OCI-LY3 (cell line): ENCODE measurements around the gene XCL2.
"Not testable (repeated sequence)": the region's sequence is repeated elsewhere in the genome, so short reads cannot be mapped to it uniquely, and the experiment has no call there.

Experiments used
- H2AFZ ChIP-seq: fragments of 200-600, 300-600 bp; shearing (Covaris generic); 2 replicates; pipeline ENCODE4 v1.6.0; 2014; ENCODE audit warnings: antibody characterized with exemption, low read depth, low read length
- H3K27ac ChIP-seq: fragments of 200-600, 300-600 bp; sonication (generic); 2 replicates; pipeline ENCODE4 v1.5.1; 2014; ENCODE audit warnings: mild to moderate bottlenecking, low read length, moderate library complexity, mixed read lengths
- H3K27me3 ChIP-seq: fragments of 200-600, 300-600 bp; sonication (generic); 2 replicates; pipeline ENCODE4 v1.6.1; 2014; ENCODE audit warnings: low read depth, low read length, mixed read lengths
- H3K36me3 ChIP-seq: fragments of 200-600, 300-600 bp; sonication (generic); replicated peaks from 2 replicates; pipeline ENCODE3; 2014; ENCODE audit warnings: low read depth, low read length, mixed read lengths
- H3K4me1 ChIP-seq: fragments of 300-600, 200-600 bp; sonication (generic); 2 replicates; pipeline ENCODE4 v1.6.1; 2014; ENCODE audit warnings: low read length, mixed read lengths
- H3K4me2 ChIP-seq: fragments of 200-600, 300-600 bp; sonication (generic); 2 replicates; pipeline ENCODE4 v1.6.1; 2014; ENCODE audit warnings: low read length, mixed read lengths
- H3K4me3 ChIP-seq: fragments of 300-600, 200-600 bp; sonication (generic); 2 replicates; pipeline ENCODE4 v1.5.1; 2014; ENCODE audit warnings: antibody characterized with exemption, mild to moderate bottlenecking, low read length, moderate library complexity
- H3K79me2 ChIP-seq: fragments of 300-600, 200-600 bp; shearing (Covaris generic); 2 replicates; pipeline ENCODE4 v1.6.1; 2014; ENCODE audit warnings: mild to moderate bottlenecking, low read length, mixed read lengths
- H3K9ac ChIP-seq: fragments of 300-600, 200-600 bp; shearing (Covaris generic); 2 replicates; pipeline ENCODE4 v1.6.0; 2014; ENCODE audit warnings: mild to moderate bottlenecking, low read length, moderate library complexity
- H3K9me3 ChIP-seq: fragments of 200-600, 300-600 bp; shearing (Covaris generic); 2 replicates; pipeline ENCODE4 v1.6.1; 2014; ENCODE audit warnings: low read length, mixed read lengths; ENCODE audit not compliant: insufficient read depth
- H4K20me1 ChIP-seq: fragments of 200-600, 300-600 bp; sonication (generic); 2 replicates; pipeline ENCODE4 v1.6.1; 2016; ENCODE audit warnings: low read length, mixed read lengths; ENCODE audit not compliant: insufficient read depth
- EZH2phosphoT487 ChIP-seq: fragments of 200-600 bp; shearing (Covaris generic); IDR thresholded peaks from 2 replicates; pipeline ENCODE4 v1.6.1; 2018; ENCODE audit warnings: antibody characterized with exemption, mixed run types, low read depth
- TF ChIP-seq, protein P1 (sequence below): fragments of 200-600, 300-600 bp; sonication (generic); IDR thresholded peaks from 2 replicates; pipeline ENCODE4 v1.5.1; 2014; ENCODE audit warnings: antibody characterized with exemption, low read length, low read depth

The XCL2 gene

DNA sequence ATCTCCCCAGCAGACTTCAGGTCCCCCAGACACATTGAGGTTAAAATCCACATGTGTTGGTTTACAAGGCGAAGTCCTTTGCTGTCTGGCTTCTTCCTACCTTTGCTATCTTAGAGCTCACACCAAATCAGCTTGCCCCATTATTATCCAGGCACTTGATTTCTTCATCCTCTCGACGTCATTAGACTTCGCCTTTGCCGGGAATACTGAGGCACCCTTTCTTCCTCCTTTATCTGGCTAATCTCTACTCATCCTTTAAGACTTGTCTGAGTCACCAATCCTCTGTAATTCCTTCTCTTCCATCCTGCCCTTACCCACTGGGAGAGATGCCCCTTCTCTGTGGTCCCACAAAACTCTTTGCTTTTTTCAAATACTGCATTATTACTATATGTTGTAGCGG is 9.2 kb upstream of the XCL2 start:
- H3K27ac ChIP-seq, result no peak overlapping the region

DNA sequence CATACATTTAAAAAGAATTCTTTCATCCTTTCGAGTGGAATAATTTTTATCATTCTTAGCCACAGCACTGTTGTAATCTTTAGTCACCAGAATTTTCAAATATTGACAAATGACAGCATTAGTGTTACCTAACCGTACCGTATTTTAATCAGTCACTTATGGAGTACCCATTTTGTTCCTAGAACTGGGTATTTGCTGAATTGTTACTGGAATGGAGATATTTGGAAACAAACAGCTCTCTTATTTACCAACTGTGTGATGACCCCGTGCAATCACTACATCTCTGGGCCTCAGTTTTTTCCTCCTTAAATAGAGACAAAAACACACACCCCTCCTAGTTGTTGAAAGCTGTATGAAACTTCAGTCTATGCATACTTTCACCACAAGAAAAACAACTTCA is 7.9 kb upstream of the XCL2 start:
- Histone ChIP-seq H3K36me3 (no peaks in the 10 kb centered on the region), H3K4me3 (no peak overlapping the region), H3K4me1 (no peaks in the 10 kb centered on the region), H3K9ac (no peak overlapping the region), H2AFZ (no peak overlapping the region), H4K20me1 (no peaks in the 10 kb centered on the region), H3K79me2 (no peaks in the 10 kb centered on the region), H3K9me3 (no peaks in the 10 kb centered on the region), H3K27ac (no peak overlapping the region), H3K4me2 (no peak overlapping the region), H3K27me3 (no peaks in the 10 kb centered on the region)
- TF ChIP-seq EZH2phosphoT487, result no peak
- TF ChIP-seq, protein P1, sequence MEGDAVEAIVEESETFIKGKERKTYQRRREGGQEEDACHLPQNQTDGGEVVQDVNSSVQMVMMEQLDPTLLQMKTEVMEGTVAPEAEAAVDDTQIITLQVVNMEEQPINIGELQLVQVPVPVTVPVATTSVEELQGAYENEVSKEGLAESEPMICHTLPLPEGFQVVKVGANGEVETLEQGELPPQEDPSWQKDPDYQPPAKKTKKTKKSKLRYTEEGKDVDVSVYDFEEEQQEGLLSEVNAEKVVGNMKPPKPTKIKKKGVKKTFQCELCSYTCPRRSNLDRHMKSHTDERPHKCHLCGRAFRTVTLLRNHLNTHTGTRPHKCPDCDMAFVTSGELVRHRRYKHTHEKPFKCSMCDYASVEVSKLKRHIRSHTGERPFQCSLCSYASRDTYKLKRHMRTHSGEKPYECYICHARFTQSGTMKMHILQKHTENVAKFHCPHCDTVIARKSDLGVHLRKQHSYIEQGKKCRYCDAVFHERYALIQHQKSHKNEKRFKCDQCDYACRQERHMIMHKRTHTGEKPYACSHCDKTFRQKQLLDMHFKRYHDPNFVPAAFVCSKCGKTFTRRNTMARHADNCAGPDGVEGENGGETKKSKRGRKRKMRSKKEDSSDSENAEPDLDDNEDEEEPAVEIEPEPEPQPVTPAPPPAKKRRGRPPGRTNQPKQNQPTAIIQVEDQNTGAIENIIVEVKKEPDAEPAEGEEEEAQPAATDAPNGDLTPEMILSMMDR, result no peak

More for the DNA sequence above, 9.2 kb upstream of the XCL2 start:
- TF ChIP-seq, protein P1, result no peak
- TF ChIP-seq EZH2phosphoT487, result no peak
- H2AFZ ChIP-seq, result no peak overlapping the region
- no peaks in the 10 kb centered on the region for H3K79me2 ChIP-seq
- H3K9me3 ChIP-seq, result no peaks in the 10 kb centered on the region
- H3K4me3 ChIP-seq, result no peak overlapping the region
- no peak overlapping the region for H3K9ac ChIP-seq
- no peaks in the 10 kb centered on the region for H3K27me3 ChIP-seq
- H3K4me2 ChIP-seq, result no peak overlapping the region
- H4K20me1 ChIP-seq, result no peaks in the 10 kb centered on the region
- H3K36me3 ChIP-seq, result no peaks in the 10 kb centered on the region
- no peaks in the 10 kb centered on the region for H3K4me1 ChIP-seq

DNA sequence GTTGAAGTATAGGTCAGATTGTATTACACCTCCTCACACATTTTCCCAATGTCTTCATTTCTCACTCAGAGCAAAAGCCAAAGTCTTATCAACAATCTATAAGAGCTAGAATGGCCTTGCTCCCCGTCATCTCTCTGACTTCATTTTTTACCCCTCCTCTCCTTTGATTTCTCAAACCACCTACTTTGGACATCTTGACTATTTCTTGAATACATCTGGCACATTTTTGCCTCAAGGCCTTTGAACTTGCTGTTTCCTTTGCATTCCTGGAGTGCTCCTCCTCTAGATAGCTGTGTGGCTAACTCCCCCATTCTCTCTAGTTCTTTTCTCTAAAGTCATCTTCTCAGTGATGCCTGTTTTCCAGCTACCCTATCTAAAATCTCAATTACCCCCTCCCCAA is 7.2 kb upstream of the XCL2 start:
- TF ChIP-seq, protein P1, result no peak
- no peak for TF ChIP-seq EZH2phosphoT487
- H3K27me3 ChIP-seq, result no peaks in the 10 kb centered on the region
- no peak overlapping the region for H3K9ac ChIP-seq
- no peak overlapping the region for H3K4me3 ChIP-seq
- H2AFZ ChIP-seq, result no peak overlapping the region
- H3K79me2 ChIP-seq, result no peaks in the 10 kb centered on the region
- H3K4me2 ChIP-seq, result no peak overlapping the region
- H3K4me1 ChIP-seq, result no peaks in the 10 kb centered on the region
- H3K9me3 ChIP-seq, result no peaks in the 10 kb centered on the region
- H3K27ac ChIP-seq, result no peak overlapping the region
- no peaks in the 10 kb centered on the region for H3K36me3 ChIP-seq
- no peaks in the 10 kb centered on the region for H4K20me1 ChIP-seq

DNA sequence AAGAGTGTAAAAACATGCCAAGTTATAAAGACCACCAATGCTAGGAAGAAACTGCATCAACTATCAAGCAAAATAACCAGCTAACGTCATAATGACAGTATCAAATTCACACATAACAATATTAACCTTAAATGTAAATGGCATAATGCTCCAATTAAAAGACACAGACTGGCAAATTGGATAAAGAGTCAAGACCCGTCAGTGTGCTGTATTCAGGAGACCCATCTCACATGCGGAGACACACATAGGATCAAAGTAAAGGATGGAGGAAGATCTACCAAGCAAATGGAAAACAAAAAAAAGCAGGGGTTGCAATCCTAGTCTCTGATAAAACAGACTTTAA is 2.7 kb upstream of the XCL2 start:
- H3K79me2 ChIP-seq, H3K4me2 ChIP-seq, H3K4me3 ChIP-seq, H3K27ac ChIP-seq, H3K9ac ChIP-seq, H2AFZ ChIP-seq, H3K27me3 ChIP-seq, H3K36me3 ChIP-seq, H3K9me3 ChIP-seq, H4K20me1 ChIP-seq, H3K4me1 ChIP-seq: not testable (repeated sequence)
